T-helper 2 cell (primary cell): ENCODE results near the gene ST8SIA5.

Experiments
- DNase-seq, 5 experiments: peaks; one replicate each; pipeline versions ENCODE4 v3.0.0 to v3.0.0-alpha.2; 2012 to 2022

The ST8SIA5 gene

GRCh38 chr18:46738491-46738890 lies 18.4 kb downstream of the ST8SIA5 start:
- DNase-seq, result no peak

GRCh38 chr18:46736736-46737135 lies 20.1 kb downstream of the ST8SIA5 start:
- DNase-seq, result no peak

DNA sequence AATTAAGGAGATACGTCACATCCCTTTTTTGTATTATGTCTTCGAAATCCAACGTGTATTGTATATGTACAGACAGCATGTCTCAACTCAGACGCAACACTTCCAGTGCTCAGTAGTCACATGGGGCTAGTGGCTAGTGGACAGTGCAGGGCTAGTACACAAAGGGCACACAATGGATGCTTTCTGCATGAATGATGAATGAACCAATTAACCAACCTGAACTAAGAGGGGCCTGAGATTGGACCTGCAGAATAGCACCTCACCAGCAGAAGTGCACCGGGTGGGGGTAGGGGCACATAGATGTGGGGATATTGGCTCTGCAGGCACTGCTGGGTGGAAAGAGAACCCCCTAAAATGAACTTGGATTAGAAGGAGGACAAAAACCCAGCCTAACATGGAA lies 20.7 kb downstream of the ST8SIA5 start:
- no peak for DNase-seq

DNA sequence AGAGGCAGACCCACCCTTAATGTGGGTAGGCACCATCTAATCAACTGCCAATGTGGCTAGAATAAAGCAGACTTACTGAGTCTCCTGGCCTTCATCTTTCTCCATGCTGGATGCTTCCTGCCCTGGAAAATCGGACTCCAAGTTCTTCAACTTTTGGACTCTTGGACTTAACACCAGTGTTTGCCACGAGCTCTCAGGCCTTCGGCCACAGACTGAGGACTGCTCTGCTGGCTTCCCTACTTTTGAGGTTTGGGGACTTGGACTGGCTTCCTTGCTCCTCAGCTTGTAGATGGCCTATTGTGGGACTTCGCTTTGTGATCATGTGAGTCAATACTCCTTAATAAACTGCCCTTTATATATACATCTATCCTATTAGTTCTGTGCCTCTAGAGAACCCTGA lies 21.9 kb downstream of the ST8SIA5 start:
- DNase-seq, result no peak

DNA sequence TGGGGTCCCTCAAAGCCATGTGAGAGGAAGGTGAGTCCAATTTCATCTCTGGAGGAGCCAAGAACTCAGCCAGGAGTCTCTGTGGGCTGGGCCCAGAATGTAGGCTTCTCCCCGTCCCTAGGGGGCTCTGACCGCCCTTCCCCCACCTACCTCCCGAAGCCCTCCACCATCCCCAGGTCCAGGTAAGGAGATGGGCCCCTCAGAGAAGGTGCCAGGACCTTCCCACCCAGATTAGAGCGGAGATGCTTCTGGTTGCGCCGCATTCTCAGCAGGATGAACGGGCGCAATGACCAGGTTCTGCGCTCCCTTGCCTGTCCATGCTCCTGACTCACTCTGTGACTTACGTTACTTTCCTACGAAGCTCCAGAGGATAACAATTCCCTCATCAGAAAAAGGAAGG lies 23.0 kb downstream of the ST8SIA5 start:
- DNase-seq, result no peak

- DNase-seq, result no peak
These were observed 24.1 kb downstream of the ST8SIA5 start for GRCh38 chr18:46732801-46733200.

DNA sequence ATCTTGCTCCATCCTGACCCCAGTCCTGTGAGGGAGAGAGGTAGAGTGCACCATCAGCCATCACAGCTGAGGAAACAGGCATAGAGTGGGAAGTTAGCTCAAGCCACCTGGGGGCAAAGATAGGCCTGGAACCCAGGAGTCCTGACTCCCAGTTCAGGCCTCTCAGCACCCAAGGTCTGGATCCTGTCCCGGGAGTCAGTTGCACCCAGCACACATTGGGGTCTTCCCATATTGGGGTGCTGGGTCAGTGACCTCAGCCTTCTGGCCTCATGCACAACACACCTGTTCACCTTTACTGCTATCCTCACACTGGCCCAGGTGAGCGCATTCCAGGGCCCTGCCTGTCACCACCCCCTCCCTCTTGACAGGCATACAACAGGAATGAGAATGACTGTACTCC lies 24.7 kb downstream of the ST8SIA5 start:
- DNase-seq, result no peak

DNA sequence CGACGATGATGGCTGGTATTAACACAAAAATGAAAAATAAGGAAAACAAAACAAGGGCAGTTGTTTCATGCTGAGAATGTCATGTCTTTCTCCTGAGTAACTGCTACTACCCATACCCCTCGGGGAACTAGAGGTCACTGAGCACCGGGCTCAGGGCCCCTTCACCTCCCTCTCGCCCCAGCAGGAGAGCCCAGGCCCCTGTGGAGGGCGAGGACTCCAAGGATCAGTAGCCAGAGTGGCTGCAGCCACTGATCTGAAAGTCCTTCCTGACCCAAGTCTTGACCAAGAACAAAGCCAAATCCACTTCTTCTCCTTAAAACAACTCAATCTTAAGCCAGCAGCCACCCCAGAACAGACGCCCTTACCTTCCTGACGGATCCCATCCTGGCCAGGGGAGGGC lies 25.5 kb downstream of the ST8SIA5 start:
- no peak for DNase-seq

GRCh38 chr18:46728219-46728930 lies 28.5 kb downstream of the ST8SIA5 start:
- DNase-seq, result no peak

DNA sequence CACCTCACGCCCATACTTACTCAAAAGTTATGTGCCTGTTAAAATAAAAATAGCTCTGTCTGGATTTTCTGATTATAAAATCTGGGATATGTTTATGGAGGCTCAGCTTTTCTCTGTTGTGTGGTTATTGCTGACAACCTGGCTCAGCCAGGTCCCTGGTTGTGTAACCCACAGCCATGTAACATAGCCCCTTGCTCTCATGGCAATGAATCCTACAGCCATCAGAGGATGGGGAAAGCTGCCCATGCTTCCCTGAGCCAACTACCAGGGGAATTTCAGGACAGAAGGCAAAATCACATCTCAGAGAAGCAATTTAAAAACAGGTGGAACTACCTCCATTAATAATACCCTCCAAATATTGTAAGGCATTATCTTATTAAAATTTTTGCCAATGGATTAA lies 29.7 kb downstream of the ST8SIA5 start:
- DNase-seq, result no peak

DNA sequence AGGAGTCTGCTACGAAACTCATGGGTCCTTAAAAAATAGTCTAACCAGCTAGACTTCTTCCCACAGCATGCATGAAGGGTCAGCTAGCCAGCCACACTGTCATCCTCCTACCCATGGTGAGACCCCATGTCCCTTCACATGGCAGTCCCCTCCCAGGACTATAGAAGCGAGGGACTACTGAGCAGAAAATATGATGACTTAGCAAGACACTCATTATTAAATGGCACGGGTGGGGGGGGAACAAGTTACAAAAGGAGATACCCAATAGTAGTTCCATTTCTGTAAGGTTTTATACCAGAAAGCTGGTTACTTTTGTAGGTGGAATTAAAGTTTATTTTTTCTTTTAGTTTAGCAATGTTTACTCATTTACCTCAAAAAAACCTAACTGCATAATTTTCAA lies 31.5 kb downstream of the ST8SIA5 start:
- no peak for DNase-seq

GRCh38 chr18:46723856-46724415 lies 32.9 kb downstream of the ST8SIA5 start:
- no peak for DNase-seq

GRCh38 chr18:46722051-46722450 lies 34.8 kb downstream of the ST8SIA5 start:
- DNase-seq, result no peak

GRCh38 chr18:46721331-46721730 lies 35.5 kb downstream of the ST8SIA5 start:
- no peak for DNase-seq

GRCh38 chr18:46720521-46720920 lies 36.3 kb downstream of the ST8SIA5 start:
- DNase-seq, result no peak

GRCh38 chr18:46720092-46720491 lies 36.8 kb downstream of the ST8SIA5 start:
- no peak for DNase-seq

DNA sequence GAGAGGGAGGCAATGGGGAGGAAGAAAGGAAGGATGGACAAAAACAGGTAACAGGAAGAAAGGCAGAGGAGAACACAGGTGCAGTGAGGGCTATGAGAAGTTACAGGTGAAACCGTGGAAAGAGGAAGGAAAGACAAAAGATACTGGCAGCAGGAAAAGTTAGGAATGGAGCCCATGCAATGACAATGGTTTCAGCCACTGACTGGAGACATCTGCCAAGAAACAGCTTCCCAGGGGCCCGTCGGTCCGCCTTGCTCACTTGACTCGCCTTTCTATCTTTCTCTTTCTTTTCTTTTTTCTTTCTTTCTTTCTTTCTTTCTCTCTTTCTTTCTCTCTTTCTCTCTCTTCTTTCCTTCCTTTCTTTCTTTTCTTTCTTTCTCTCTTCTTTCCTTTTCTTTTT lies 37.5 kb downstream of the ST8SIA5 start:
- no peak for DNase-seq

DNA sequence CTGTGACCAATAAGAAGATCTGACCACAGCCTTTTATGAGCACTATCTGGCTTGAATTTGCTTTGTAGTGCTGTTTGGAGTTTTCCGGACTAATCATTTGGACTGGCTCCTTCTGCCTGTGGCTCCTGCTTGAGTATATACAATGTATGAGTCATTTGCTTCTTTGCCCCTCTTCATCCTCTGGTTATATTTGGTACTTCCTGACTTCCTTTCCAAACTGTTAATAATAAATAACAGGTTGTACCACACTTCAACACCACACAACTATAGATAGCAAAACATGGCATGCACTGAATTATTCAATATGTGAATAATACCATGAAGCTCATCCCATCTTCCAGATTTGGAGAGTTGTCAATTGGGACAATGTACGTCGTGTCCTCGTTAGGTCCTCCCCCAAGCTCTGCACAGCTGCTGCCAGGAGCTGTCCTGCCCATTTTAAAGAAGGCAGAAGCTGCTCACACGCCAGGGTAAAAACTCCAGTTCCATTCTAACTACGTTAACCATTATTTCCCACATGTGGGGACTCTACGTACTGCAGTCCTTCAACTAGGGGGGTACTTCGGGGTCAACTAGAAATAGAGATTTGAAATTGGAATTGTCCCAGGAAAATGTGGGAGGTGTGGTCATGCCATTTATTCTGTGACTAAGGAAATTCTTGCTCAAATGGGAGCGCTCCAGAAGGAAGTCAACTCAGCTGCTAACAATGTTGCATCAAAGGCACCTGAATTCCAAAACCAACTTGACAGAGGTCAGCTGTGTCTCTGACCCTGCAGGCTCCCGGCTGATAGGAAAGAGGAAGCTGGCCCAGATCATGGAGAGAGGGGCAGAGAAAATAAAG lies 38.1 kb downstream of the ST8SIA5 start:
- no peak for DNase-seq

- DNase-seq, result no peak
These were observed 40.0 kb downstream of the ST8SIA5 start for GRCh38 chr18:46716827-46717226.

DNA sequence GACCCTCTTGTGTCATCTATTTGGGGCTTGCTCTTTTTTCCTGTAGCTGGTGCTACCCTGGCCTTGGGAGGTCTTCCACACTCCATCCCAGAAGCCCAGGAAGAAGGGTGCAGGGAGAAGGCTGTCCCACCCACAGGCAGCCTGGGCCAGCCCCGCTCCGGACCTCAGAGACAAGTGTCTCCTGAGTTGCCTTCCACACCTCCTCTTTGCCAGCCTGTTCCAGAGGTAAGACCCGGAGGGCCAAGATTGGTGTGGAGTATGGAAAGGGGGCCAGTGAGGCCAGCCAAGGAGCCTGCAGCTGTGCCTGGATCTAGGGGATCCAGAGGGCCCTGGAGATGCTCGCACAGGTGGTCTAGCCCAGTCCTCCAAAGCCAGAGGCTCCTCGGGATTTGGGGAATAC lies 40.5 kb downstream of the ST8SIA5 start:
- DNase-seq, result no peak

DNA sequence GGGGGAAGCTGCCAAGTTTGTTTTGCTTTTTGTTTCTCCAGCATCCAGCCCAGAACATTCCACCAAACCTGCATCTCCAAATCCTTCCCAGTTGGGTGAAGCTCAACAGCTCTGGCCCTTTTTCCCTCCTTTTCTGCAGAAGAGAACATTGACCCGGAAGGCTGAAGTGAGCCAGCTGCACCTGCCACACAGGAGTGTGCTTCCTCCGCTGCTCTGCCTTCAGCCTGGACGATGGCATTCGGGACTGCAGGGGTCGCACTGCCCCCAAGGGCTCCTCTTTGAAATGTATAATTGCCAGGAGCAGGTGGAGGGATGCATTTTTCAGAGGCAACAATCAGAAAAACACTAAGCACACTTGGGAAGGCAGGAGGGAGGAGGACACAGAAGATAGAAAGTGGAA lies 41.8 kb downstream of the ST8SIA5 start:
- DNase-seq, result no peak

DNA sequence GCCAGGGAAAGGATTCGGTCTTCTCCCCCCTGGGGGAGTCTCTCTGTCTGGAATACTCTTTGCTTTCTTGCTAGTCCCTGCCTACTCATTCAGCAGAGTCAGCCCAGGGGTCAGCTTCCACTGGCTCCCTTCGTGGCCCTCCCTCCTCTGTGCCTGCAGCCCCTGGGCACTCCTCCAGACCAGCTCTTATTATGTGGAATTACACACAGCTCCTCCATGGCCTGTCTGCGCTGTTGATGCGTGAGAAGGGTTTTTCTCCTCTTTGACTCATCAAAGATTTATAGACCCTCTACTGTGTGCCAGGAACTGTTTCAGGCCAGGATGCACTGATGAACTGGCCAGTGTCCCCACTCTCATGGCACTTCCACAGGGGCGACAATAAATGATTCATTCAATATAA lies 44.4 kb downstream of the ST8SIA5 start:
- no peak for DNase-seq

DNA sequence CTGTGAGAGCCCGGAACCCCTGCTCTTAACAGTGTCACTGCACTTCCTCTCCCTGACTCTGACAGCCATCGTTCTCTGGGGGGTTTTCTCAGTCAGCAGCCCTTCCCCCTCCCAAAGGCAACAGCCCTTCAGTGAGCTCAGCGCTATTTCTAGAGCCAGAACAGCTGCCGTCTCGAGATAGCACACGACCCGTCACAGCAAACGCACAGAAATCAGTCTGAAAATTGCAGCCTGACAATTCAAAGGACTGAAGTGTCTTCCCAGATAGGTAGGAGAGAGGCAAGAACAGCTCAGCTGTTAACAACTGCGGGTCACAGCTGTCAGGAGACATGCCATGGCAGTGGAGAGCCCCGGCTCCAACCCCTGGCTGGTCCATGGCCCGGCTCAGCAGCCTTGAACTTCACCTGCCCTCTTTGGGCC lies 45.4 kb downstream of the ST8SIA5 start:
- DNase-seq, result peak in 1 of 5 experiments; percentile 6

DNA sequence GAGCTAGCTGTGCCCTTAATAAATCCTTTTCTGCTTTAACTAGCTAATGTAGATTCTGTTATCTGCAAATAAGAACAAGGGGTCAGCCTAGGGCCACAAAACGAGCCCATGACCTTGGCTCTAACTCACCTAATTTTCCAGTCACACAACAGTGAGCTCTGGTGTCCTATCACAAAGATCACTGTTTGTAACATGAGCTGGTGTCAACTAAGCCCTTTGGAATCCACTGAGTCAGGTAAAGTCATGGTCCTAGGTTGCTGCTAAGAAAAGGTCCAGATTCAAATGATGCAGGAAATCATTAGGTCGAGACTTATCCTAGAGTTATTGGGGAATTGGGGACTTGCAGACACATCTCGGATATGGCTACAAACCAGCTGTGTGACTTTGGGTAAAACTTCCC lies 49.9 kb downstream of the ST8SIA5 start:
- no peak for DNase-seq
